Activated naive CD4-positive, alpha-beta T cell treated with anti-CD3 and anti-CD28 coated beads, Interleukin-2, amount 50 U/mL, for 24 hours (primary cell): ENCODE data around the gene RFPL1.

ENCODE experiments used
- H3K27ac Mint-ChIP-seq: one replicate; pipeline ENCODE4 v1.8.0; 2021; ENCODE audit warnings: mild to moderate bottlenecking, mixed read lengths
- H3K27me3 Mint-ChIP-seq: one replicate; pipeline ENCODE4 v1.8.0; 2021; ENCODE audit warnings: mixed read lengths
- H3K36me3 Mint-ChIP-seq: one replicate; pipeline ENCODE4 v1.8.0; 2021; ENCODE audit warnings: mixed read lengths
- H3K4me1 Mint-ChIP-seq: one replicate; pipeline ENCODE4 v1.8.0; 2021; ENCODE audit warnings: mixed read lengths
- H3K4me3 Mint-ChIP-seq: one replicate; pipeline ENCODE4 v1.8.0; 2021; ENCODE audit warnings: mild to moderate bottlenecking, mixed read lengths
- H3K9me3 Mint-ChIP-seq: one replicate; pipeline ENCODE4 v1.8.0; 2021; ENCODE audit warnings: mixed read lengths

RFPL1 gene

DNA sequence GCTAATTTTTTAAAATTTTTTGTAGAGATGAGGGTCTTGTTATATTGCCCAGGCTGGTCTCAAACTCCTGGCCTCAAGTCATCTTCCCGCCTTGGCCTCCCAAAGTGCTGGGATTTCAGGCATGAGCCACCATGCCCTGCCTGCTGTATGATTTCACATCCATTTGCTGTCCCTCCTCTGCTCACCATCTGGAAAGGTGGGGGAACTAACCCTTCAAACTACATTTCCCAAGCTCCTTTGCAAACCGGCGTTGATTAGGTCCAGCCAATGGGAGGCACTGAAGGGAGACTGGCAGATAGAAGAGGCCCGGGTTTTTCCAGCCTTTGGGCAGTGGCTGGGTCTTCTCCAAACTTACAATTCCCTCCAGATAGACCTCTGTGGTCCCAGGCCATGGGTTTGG is 19.3 kb downstream of the RFPL1 start:
- H3K4me3 Mint-ChIP-seq: no peak overlapping the region
- no peaks in the 10 kb centered on the region for H3K27me3 Mint-ChIP-seq
- no peak overlapping the region for H3K27ac Mint-ChIP-seq

DNA sequence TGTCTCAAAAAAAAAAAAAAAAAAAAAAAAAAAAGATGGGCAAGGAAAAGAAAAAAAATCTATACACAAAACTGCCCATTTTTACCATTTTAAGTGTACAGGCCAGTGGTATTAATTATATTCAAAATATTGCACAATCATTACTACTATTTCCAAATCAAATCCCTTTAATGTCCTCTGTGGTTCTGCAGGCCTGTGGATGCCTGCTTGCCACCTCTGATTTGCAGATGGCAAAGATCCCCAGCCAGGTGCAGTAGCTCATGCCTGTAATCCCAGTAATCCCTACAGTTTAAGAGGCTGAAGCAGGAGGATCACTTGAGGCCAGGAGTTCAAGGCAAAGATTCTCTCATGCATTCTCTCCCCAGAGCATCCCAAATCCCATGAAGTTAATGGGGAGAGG is 20.2 kb downstream of the RFPL1 start:
- no peaks in the 10 kb centered on the region for H3K9me3 Mint-ChIP-seq
- no peaks in the 10 kb centered on the region for H3K4me1 Mint-ChIP-seq
- no peak overlapping the region for H3K27ac Mint-ChIP-seq
- no peaks in the 10 kb centered on the region for H3K36me3 Mint-ChIP-seq
- no peaks in the 10 kb centered on the region for H3K27me3 Mint-ChIP-seq
- no peak overlapping the region for H3K4me3 Mint-ChIP-seq

More for the DNA sequence above, 19.3 kb downstream of the RFPL1 start:
- Mint-ChIP-seq H3K36me3 (no peaks in the 10 kb centered on the region), H3K4me1 (no peaks in the 10 kb centered on the region), H3K9me3 (no peaks in the 10 kb centered on the region)

DNA sequence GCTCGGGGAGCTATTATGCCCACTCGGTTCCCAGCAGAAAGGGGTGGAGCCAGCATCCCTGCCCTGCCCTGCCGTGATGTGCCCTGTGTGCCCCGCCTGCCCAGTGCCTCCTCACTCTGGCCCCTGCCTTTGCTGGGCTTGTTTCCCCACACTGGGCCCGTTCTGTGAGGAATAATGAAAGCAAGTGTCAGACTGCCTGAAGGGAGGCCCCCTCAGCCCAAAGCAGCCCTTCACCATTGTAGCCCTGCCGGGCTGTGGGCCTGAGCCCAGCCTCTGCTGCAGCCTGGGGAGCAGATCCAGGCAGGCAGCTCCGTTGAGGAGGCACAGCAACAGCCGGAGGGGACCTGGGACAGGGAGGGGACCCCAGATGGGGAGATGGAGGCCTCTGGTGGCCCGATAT is 21.4 kb downstream of the RFPL1 start:
- H3K36me3 Mint-ChIP-seq: no peaks in the 10 kb centered on the region
- H3K27ac Mint-ChIP-seq: no peak overlapping the region
- H3K27me3 Mint-ChIP-seq: no peaks in the 10 kb centered on the region
- H3K4me1 Mint-ChIP-seq: no peaks in the 10 kb centered on the region
- H3K9me3 Mint-ChIP-seq: no peaks in the 10 kb centered on the region
- H3K4me3 Mint-ChIP-seq: no peak overlapping the region

DNA sequence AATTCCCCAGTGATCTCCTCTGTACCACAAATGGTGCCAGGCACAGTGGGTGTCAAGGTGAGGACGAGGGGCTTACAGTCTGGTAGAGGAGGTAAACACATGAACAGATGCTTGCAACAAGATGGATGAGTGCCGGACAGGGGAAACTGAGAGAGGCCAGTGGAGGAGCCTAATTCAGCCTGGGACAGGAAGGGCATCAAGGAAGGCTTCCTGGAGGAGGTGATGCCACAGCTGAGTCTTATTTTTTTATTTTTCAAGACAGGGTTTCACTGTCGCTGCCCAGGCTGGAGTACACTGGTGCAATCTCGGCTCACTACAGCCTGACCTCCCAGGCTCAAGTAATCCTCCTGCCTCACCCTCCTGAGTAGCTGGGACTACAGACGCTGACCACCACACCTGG is 22.9 kb downstream of the RFPL1 start:
- H3K27ac Mint-ChIP-seq: no peak overlapping the region
- no peaks in the 10 kb centered on the region for H3K36me3 Mint-ChIP-seq
- no peaks in the 10 kb centered on the region for H3K9me3 Mint-ChIP-seq

DNA sequence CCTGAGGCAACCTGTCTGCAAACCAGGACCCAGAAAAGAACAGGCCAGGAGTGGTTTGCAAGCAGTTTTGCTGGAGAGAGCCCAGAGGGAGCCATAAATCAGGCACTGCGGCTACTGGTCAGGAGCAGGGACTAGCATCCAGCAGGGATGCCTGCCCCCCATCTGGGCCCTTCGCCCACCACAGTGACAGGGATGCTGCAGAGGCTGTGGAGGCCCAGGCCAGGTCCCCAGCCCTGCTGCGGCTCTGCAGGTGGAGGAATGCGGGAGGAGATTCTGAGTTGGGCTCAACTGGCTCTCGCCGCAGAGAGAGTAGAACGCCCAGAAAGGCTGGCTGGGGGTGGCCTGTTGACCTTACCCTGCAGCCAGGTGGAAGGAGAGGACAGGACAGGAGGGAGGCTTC is 25.2 kb downstream of the RFPL1 start:
- Mint-ChIP-seq H3K4me1 (no peaks in the 10 kb centered on the region), H3K36me3 (no peaks in the 10 kb centered on the region), H3K27me3 (no peaks in the 10 kb centered on the region), H3K9me3 (no peaks in the 10 kb centered on the region), H3K27ac (no peak overlapping the region), H3K4me3 (no peak overlapping the region)

More for the DNA sequence above, 22.9 kb downstream of the RFPL1 start:
- Mint-ChIP-seq H3K4me3 (no peak overlapping the region), H3K27me3 (no peaks in the 10 kb centered on the region), H3K4me1 (no peaks in the 10 kb centered on the region)

DNA sequence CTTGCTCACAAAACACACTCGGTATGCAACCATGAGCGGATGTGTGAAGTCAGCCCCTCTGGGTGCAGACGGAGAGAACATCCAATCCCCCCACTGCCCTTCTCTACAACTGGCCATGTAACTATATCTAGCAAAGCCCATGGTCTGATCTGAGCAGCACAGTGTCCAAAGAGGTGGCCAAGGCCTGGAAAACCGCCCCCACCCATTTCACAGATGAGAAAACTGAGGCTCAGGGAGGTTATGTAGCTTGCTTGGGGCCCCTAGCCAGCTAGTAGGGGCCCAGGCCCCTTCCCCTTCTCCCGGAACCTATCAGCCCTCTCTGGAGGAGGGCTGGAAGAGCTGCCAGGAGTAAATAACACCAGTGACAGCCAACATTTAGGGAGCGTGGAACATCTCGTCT is 26.2 kb downstream of the RFPL1 start:
- H3K27ac Mint-ChIP-seq: no peak overlapping the region
- no peaks in the 10 kb centered on the region for H3K4me1 Mint-ChIP-seq
- no peak overlapping the region for H3K4me3 Mint-ChIP-seq
- H3K36me3 Mint-ChIP-seq: no peaks in the 10 kb centered on the region
- H3K27me3 Mint-ChIP-seq: no peaks in the 10 kb centered on the region
- H3K9me3 Mint-ChIP-seq: no peaks in the 10 kb centered on the region

DNA sequence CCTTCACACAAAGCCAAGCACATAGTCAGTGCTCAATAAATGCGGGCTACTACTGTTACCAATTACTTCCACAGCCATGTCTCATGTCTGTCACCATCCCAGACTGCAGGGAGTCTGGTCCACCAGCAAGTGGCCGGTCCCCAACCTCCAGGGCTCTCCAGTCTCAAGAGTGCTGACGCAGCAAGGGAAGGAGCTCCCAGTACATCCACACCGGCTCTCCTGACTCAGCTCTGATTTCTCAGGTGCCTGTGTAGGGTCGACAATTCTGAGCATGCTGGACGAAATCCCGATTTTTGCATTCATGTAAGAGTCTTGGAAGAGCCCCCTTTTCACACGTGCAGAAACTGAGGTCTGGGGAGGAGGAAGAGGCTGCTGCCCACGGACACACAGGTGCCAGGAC is 31.4 kb downstream of the RFPL1 start:
- no peak overlapping the region for H3K27ac Mint-ChIP-seq
- H3K36me3 Mint-ChIP-seq: no peaks in the 10 kb centered on the region
- H3K4me3 Mint-ChIP-seq: peak overlapping the region; percentile 68
- peaks cover 1% of the 10 kb centered on the region for H3K27me3 Mint-ChIP-seq
- H3K9me3 Mint-ChIP-seq: no peaks in the 10 kb centered on the region
- H3K4me1 Mint-ChIP-seq: peaks cover 3% of the 10 kb centered on the region

DNA sequence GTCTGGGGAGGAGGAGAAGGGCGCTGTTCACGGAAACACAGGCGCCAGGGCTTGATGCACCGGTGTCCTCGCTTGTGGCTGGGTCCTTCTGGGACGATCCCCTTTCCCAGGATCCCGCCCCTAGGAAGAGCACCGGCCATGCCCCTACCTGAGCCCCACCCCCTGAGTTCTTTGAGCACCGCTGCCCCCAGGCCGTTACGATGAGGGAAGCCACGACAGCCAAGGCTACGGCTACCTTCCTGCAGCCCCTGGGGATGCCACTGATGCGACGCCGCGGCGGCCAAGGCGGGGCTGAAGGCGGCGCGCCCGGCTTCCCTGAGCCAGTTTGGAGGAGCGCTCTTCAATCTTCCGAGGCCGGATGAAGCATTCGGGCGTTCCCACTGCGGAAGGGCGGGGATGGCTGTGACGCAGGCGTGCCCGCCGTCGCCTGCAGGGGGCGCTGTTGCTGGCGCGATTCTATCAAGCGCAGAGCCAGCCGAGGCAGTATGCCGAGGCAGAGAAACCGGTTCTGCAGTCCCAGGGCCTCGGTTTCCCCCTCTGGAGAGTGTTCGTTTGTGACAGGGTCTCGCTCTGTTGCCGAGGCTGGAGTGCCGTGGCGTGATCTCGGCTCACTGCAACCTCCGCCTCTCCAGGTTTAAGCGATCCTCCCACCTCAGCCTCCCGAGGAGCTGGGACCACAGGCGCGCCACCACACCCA is 31.9 kb downstream of the RFPL1 start:
- no peak overlapping the region for H3K27ac Mint-ChIP-seq
- no peaks in the 10 kb centered on the region for H3K36me3 Mint-ChIP-seq
- peaks cover 3% of the 10 kb centered on the region for H3K4me1 Mint-ChIP-seq
- H3K27me3 Mint-ChIP-seq: peaks cover 2% of the 10 kb centered on the region
- H3K4me3 Mint-ChIP-seq: peak overlapping the region; percentile 68
- H3K9me3 Mint-ChIP-seq: no peaks in the 10 kb centered on the region

DNA sequence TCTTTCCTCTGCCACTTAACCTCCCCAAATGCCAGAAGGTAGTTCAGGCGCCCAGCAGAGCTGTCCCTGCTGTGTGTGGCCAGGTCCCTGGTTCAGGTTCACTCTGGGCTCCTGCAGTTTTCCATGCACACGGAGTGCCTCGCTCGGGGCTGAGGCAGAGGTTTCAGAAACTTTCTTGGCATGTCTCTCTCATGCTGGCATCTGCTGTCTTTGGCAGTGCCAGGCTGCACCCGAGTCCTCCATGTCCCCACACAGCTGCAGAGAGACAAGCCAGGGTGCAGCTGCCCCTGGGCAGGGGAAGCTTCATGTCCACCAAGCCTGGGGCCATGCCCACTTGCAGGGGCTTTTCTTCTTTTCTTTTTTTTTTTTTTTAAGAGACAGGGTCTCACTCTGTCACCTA is 34.6 kb downstream of the RFPL1 start:
- Mint-ChIP-seq H3K9me3 (no peaks in the 10 kb centered on the region), H3K36me3 (no peaks in the 10 kb centered on the region), H3K4me3 (no peak overlapping the region), H3K27ac (no peak overlapping the region), H3K27me3 (peaks cover 7% of the 10 kb centered on the region), H3K4me1 (peaks cover 3% of the 10 kb centered on the region)

DNA sequence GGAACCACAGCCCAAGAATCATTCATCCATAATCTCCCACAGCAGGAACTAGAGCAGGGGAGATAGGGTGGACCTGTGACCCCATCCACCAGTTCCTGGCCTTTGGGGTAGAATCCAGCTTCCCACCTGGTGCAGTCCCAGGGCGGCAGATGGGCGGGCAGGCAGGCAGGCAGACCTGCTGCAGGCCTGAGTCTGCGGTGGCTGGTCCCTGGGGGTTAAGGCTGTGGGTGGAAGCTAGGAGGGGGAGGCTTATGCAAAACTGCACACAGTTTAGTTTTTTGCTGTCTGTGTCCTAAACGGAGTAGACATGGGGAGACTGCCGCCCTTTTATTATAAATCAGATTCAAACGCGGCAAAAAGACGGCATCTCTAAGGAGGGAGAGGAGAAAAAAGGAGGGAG is 37.2 kb downstream of the RFPL1 start:
- Mint-ChIP-seq H3K4me3 (no peak overlapping the region), H3K9me3 (no peaks in the 10 kb centered on the region), H3K36me3 (peaks cover 2% of the 10 kb centered on the region), H3K27ac (no peak overlapping the region), H3K27me3 (peaks cover 20% of the 10 kb centered on the region), H3K4me1 (peaks cover 11% of the 10 kb centered on the region)

DNA sequence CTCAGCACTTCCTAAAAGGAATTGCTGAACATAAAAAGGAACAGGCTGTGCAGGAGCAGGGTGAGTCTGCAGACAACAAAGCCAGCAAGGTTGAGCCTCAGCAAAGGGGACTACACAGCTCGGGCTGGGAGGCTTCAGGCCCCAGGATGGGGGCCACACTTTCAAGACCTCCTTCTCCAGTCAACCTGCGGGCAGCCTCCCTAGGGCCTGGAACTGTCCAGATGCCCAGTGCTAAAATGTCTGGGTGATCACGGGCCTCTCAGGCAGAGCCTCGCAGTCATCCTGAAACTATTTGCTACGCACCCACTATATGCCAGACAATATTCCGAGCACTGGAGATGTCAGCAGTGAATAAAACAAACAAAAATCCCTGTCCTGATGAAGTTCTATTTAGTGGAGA is 37.7 kb downstream of the RFPL1 start:
- H3K4me3 Mint-ChIP-seq: no peak overlapping the region
- H3K27me3 Mint-ChIP-seq: peaks cover 20% of the 10 kb centered on the region
- H3K27ac Mint-ChIP-seq: no peak overlapping the region
- H3K9me3 Mint-ChIP-seq: no peaks in the 10 kb centered on the region
- H3K4me1 Mint-ChIP-seq: peaks cover 11% of the 10 kb centered on the region
- H3K36me3 Mint-ChIP-seq: peaks cover 2% of the 10 kb centered on the region

DNA sequence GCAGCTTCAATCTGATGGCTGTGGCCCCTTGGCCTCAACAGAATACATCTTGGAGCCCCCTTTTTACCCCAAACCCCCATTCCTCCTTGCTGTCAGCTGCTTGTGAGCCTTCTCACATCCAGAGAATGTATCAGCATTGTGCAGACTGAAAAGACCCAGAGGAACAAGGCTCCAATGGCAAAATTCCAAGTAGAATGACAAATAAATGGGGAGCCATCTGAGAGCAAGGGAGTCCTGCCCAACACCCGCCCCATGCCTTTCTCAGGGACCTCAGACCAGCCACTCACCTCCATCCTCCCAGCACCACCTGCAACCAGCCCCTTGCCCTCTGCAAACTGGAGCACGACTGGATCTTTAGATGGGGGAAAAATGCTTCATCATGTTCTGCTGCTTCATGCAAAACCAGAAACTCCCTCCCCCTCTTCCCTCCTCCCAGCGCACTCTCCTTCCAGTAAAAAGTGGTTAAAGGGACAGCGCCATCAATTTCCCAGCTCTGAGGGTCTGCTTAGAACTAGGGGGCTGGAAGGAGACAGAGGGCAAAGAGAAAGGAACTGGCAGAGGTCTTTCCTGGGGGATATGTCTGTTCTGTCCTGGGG is 39.4 kb downstream of the RFPL1 start:
- Mint-ChIP-seq H3K4me3 (no peak overlapping the region), H3K27ac (no peak overlapping the region), H3K4me1 (peaks cover 17% of the 10 kb centered on the region), H3K9me3 (no peaks in the 10 kb centered on the region), H3K36me3 (peaks cover 5% of the 10 kb centered on the region), H3K27me3 (peaks cover 29% of the 10 kb centered on the region)

DNA sequence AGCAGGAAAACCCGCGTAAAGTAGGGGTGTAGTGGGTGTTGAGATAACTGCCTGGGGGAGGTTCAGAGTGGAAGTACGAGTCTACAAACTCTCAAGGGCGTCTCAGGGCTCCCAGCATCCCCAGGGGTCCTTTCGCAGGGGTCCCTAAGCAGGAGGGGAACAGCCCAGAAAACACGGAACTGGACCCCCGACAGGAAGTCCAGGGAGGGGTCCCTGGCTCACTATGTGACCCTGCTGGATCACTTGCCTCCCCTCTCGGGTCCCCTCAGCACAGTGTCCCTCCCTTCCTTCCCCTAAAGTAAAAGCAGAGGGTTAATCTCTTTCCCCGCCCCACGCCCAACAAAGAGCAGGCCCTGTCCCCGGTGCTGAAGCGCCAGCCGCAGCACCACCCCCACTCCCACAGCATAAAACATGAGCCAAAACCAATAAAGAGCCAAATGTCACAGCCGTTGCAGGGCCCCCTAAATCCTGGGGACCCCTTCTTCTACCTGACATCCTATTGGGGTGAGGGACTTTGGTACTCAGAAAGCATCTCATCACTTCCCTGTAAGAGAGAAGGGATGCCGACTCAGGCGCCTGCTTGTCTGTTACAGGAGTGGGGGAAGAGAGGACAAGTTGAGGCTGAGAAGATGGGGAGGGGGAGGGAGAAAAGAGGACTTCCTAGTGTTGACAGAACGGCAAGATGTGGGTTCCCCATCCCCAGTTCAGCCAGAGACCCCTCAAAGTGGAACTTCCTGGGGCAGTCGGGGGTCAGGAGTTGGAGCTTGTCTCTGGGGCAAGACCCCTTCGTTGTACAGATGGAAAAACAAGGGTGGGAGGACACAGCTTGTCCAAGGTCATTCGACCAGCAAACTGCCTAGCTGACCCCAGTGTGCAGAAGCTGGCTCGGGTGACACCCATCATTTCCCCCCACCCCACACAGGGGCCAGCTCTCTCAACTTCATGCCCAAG is 40.2 kb downstream of the RFPL1 start:
- H3K4me1 Mint-ChIP-seq: peaks cover 17% of the 10 kb centered on the region
- H3K36me3 Mint-ChIP-seq: peaks cover 5% of the 10 kb centered on the region
- no peak overlapping the region for H3K27ac Mint-ChIP-seq
- peaks cover 29% of the 10 kb centered on the region for H3K27me3 Mint-ChIP-seq
- no peaks in the 10 kb centered on the region for H3K9me3 Mint-ChIP-seq
- no peak overlapping the region for H3K4me3 Mint-ChIP-seq

DNA sequence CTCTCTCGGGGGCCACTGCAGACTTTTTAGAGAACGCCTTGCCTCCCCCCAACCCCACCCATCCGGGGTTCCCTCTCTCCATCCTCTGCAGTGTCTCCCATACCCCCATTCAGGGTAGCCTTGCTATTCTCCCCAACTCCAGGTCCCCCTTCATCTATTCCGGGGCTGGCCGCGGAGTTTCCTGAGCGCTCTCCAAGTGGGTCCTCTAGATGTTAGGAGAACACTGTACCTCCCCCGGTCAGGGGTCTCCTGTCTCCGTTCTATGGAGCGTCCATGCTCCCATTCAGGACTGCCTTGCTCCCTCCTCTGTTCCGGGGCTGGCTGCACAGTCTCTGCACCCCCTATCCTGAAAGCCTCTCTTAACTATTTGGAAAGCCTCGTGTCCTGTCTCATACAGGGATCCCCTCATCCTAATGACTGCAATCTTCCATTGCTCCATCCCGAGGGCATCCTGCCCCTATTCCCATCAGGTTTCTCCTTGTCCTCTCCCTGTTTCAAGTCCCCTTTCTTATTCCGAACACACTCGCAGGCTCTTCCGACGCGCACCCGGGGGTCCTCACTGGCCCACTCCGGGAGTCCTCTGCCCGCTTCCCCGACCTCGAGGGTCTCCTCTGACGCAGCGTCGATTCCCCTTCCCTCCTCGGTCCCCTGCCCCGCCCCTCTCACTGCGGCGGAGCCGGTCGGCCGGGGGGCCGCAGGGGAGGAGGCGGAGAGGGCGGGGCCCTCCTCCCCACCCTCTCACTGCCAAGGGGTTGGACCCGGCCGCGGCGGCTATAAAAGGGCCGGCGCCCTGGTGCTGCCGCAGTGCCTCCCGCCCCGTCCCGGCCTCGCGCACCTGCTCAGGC is 41.3 kb downstream of the RFPL1 start, which contains the start of gene NEFH:
Gene NEFH, plus strand, starts transcription at position 802 of the 845 bp plus-strand sequence. CDS start 45 bp downstream, outside the sequence.
- H3K4me3 Mint-ChIP-seq: peak within 1 kb of the TSS; percentile 21
- H3K27ac Mint-ChIP-seq: no peak within 1 kb of the TSS
- peaks cover 5% of the 10 kb centered on the region for H3K36me3 Mint-ChIP-seq
- H3K4me1 Mint-ChIP-seq: peaks cover 17% of the 10 kb centered on the region
- H3K27me3 Mint-ChIP-seq: peaks cover 29% of the 10 kb centered on the region
- H3K9me3 Mint-ChIP-seq: no peaks in the 10 kb centered on the region

DNA sequence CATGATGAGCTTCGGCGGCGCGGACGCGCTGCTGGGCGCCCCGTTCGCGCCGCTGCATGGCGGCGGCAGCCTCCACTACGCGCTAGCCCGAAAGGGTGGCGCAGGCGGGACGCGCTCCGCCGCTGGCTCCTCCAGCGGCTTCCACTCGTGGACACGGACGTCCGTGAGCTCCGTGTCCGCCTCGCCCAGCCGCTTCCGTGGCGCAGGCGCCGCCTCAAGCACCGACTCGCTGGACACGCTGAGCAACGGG is 41.8 kb downstream of the RFPL1 start:
- no peak overlapping the region for H3K4me3 Mint-ChIP-seq
- no peak overlapping the region for H3K27ac Mint-ChIP-seq
- H3K27me3 Mint-ChIP-seq: peaks cover 29% of the 10 kb centered on the region
- H3K4me1 Mint-ChIP-seq: peaks cover 17% of the 10 kb centered on the region
- no peaks in the 10 kb centered on the region for H3K9me3 Mint-ChIP-seq
- peaks cover 5% of the 10 kb centered on the region for H3K36me3 Mint-ChIP-seq
